ENCODE data around the gene IPO13. TPM values are rescaled to one million over a fixed set of nuclear protein-coding genes. Genes with fewer than 3 reads are reported as not detected.

IPO13 gene
- total RNA-seq, 2 donors from 2014 or later: 22.2 to 34.3 TPM

DNA sequence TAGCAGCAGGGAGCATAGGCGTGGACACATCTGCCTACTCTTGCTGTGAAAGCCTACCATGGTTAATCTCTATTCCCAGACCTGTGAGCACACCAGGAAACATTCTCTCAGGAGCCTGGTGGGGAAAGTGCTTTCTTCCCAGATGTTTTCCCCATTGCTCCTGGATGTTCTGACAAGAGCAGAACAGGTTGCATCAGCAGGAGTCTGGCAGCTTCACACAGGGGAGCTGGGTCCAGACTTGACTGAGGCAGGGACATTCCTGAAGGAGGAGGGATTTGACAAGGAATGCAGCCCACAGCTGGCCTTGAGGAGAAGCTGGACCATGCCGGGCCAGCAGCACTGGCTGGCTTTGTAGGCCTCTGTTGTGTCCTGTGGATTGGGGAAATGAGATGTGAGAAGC lies 34.1 kb upstream of the IPO13 start:
- Histone ChIP-seq H3K4me3 (no peak overlapping the region), H3K27ac (no peak overlapping the region), H3K9me3 (no peaks in the 10 kb centered on the region), H3K27me3 (replicated peaks; ENCODE audit: insufficient read depth) (no peaks in the 10 kb centered on the region), H3K4me1 (ENCODE audit: control insufficient read depth in 1 of 2, low read depth in 2 of 2) (no peaks in the 10 kb centered on the region), H3K36me3 (no peaks in the 10 kb centered on the region)
- TF ChIP-seq CTCF (IDR thresholded peaks at IDR 0.05): no peak
- no peak for ATAC-seq (ENCODE audit: insufficient number of reproducible peaks, low FRiP score, low read depth)
- DNase-seq (ENCODE audit: low spot score): no peak

DNA sequence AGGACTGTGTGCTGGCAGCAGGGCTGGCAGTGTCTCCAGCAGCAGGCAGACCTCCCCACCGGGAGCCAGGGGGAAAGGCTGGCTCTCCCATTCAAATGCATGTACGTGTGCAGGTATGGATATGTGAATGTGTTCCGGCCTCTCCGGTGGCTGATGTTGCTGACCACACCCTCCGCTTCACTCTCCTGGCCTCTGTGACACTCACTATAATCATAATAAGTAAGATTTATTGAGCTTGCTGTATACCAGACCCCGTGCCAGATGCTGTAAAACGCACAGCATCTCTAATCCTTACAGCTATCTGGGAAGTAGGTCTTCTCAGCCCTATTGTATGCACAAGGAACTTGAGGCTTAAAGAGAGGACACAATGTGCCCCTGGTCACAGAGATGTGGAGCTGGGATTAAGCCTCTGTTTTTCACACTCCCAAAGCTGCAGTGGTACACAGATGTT lies 33.7 kb upstream of the IPO13 start:
- Histone ChIP-seq H3K9me3 (no peaks in the 10 kb centered on the region), H3K4me3 (no peak overlapping the region), H3K4me1 (ENCODE audit: control insufficient read depth in 1 of 2, low read depth in 2 of 2) (no peaks in the 10 kb centered on the region), H3K36me3 (no peaks in the 10 kb centered on the region), H3K27me3 (replicated peaks; ENCODE audit: insufficient read depth) (no peaks in the 10 kb centered on the region), H3K27ac (no peak overlapping the region)
- DNase-seq (ENCODE audit: low spot score) (no peak), ATAC-seq (ENCODE audit: insufficient number of reproducible peaks, low FRiP score, low read depth) (no peak)
- TF ChIP-seq CTCF (IDR thresholded peaks at IDR 0.05): no peak

DNA sequence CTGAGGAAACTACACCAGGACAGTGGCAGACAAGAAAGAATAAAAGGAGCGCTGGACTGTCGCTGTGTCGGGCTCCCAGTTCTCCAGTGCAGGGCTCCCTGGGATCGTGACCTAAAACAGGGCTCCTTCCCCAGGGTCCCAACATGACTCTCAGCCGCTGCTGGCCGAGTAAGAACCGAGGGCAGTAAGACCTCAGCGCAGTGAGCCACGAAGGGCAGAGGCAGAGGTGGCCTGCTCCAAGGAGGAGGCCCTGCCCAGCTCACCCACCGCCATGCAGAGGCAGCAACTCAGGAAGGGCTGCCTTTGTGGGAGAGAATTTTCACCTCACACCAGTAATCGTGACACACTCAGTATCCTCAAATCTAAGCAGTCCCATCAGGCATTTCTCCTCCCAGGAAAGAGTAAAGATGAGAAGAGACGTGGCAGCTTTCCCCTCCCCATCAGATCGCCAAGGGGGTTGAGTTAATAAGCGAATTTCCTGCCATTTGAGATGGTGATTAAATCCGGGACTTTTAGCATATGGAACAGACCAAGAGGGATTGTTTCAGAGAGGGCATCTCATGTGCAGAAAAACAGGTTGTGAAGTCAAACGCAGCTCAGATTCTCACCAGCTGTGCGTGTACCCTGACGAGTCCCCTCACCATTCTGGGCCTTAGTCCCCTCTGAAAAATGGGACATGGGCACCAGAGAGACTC lies 32.9 kb upstream of the IPO13 start:
- no peak overlapping the region for H3K27ac ChIP-seq
- no peak for ATAC-seq (ENCODE audit: insufficient number of reproducible peaks, low FRiP score, low read depth)

GRCh38 chr1:43914576-43915525 lies 31.9 kb upstream of the IPO13 start:
- no peak for TF ChIP-seq CTCF (IDR thresholded peaks at IDR 0.05)
- H3K27ac ChIP-seq: no peak overlapping the region
- no peaks in the 10 kb centered on the region for H3K27me3 ChIP-seq (replicated peaks; ENCODE audit: insufficient read depth)
- H3K36me3 ChIP-seq: no peaks in the 10 kb centered on the region
- ATAC-seq (ENCODE audit: insufficient number of reproducible peaks, low FRiP score, low read depth) (no peak), DNase-seq (ENCODE audit: low spot score) (no peak)
- H3K4me1 ChIP-seq (ENCODE audit: control insufficient read depth in 1 of 2, low read depth in 2 of 2): no peaks in the 10 kb centered on the region
- no peak overlapping the region for H3K4me3 ChIP-seq
- H3K9me3 ChIP-seq: no peaks in the 10 kb centered on the region

More for the DNA sequence above, 32.9 kb upstream of the IPO13 start:
- Histone ChIP-seq H3K9me3 (no peaks in the 10 kb centered on the region), H3K36me3 (no peaks in the 10 kb centered on the region), H3K4me1 (ENCODE audit: control insufficient read depth in 1 of 2, low read depth in 2 of 2) (no peaks in the 10 kb centered on the region), H3K27me3 (replicated peaks; ENCODE audit: insufficient read depth) (no peaks in the 10 kb centered on the region), H3K4me3 (no peak overlapping the region)
- TF ChIP-seq CTCF (IDR thresholded peaks at IDR 0.05): no peak
- DNase-seq (ENCODE audit: low spot score): no peak

- ATAC-seq (ENCODE audit: insufficient number of reproducible peaks, low FRiP score, low read depth) (no peak), DNase-seq (ENCODE audit: low spot score) (no peak)
- Histone ChIP-seq H3K27ac (no peak overlapping the region), H3K36me3 (peaks cover 8% of the 10 kb centered on the region), H3K9me3 (no peaks in the 10 kb centered on the region), H3K4me1 (ENCODE audit: control insufficient read depth in 1 of 2, low read depth in 2 of 2) (no peaks in the 10 kb centered on the region), H3K27me3 (replicated peaks; ENCODE audit: insufficient read depth) (no peaks in the 10 kb centered on the region), H3K4me3 (no peak overlapping the region)
- TF ChIP-seq CTCF (IDR thresholded peaks at IDR 0.05): no peak
Observed at GRCh38 chr1:43919906-43920305, 26.8 kb upstream of the IPO13 start.
